ENCODE measurements around the gene GHDC. TPM values are rescaled to one million over a fixed set of nuclear protein-coding genes. Genes with fewer than 3 reads are reported as not detected.

GHDC gene
- total and polyA plus RNA-seq, 2 donors (not counting 3 experiments of a cell fraction or from before 2014, with no cell fraction given), result 9.8 to 11.2 TPM

- BruUV-seq (replicated peaks), result no TSS peak
- FAIRE-seq, result peak; percentile 90
- H3K27me3 ChIP-seq (ENCODE audit: control insufficient read depth in 2 of 2, insufficient read depth in 2 of 2, low read length in 2 of 2), result peaks cover 9 to 13% of the 10 kb centered on the region in 2 experiments
These were observed 13.1 kb downstream of the GHDC start, which contains the start of gene KCNH4 for GRCh38 chr17:42180922-42181850. TSS of gene KCNH4 (minus strand) at chr17:42181142. CDS start at chr17:42180945, 197 bp downstream.

More at GRCh38 chr17:42180922-42181850, 13.1 kb downstream of the GHDC start, which contains the start of gene KCNH4:
- TF ChIP-seq FOS (IDR thresholded peaks at IDR 0.05; ENCODE audit: borderline replicate concordance, insufficient read depth, low read length) (no peak), CTCF (IDR thresholded peaks at IDR 0.05; ENCODE audit: extremely low read depth in 1 of 2, insufficient read depth in 1 of 2, low read depth in 1 of 2, low read length in 2 of 2) (peak; percentile 59 to 60), EZH2 (IDR thresholded peaks at IDR 0.05; ENCODE audit: borderline replicate concordance, low read depth, low read length, severe bottlenecking) (no peak), JUN (IDR thresholded peaks at IDR 0.05; ENCODE audit: borderline replicate concordance, insufficient read depth, insufficient read length, low read depth) (no peak), MAX (IDR thresholded peaks at IDR 0.05; ENCODE audit: insufficient read depth, insufficient read length) (peak; percentile 91), POLR2AphosphoS5 (IDR thresholded peaks at IDR 0.05; ENCODE audit: insufficient read depth, low read depth, low read length) (no peak), POLR2A (IDR thresholded peaks at IDR 0.05; ENCODE audit: low read depth, low read length) (no peak), MYC (IDR thresholded peaks at IDR 0.05; ENCODE audit: low read depth, low read length) (no peak)
- H3K27ac ChIP-seq (ENCODE audit: insufficient read depth, low read depth, low read length), result no peak within 1 kb of the TSS
- POLR2A ChIA-PET, result interaction anchor here (1.1 kb wide), 1 partner anchor 27 kb away, joined by 4 read pairs; no protein-coding TSS in a partner anchor
- peak within 1 kb of the TSS; percentile 6 for H3K4me2 ChIP-seq (ENCODE audit: insufficient read depth, low read length)
- H3K36me3 ChIP-seq (ENCODE audit: control insufficient read depth in 2 of 2, extremely low read depth in 1 of 2, insufficient read depth in 2 of 2, low read length in 2 of 2), result no peaks in the 10 kb centered on the region
- CTCF ChIA-PET, result interaction anchor here (0.6 to 5.6 kb wide), 31 partner anchors 12 to 313 kb away, joined by 3 to 52 read pairs (median 4); partner anchors contain the start of gene KAT2A
- H3K79me2 ChIP-seq (ENCODE audit: control insufficient read depth, insufficient read depth, low read length), result no peaks in the 10 kb centered on the region
- H3K4me3 ChIP-seq (replicated peaks in 1 of 3; ENCODE audit: insufficient read depth in 1 of 3, low read depth in 1 of 3, low read length in 3 of 3), result peak within 1 kb of the TSS in 2 of 3 experiments; percentile 1 to 26
- H4K20me1 ChIP-seq (replicated peaks; ENCODE audit: control insufficient read depth, extremely low read depth, insufficient read depth, low read length), result no peaks in the 10 kb centered on the region
- peak; percentile 61 for DNase-seq (ENCODE audit: low read depth, low spot score)
- no peak within 1 kb of the TSS for H3K9ac ChIP-seq (replicated peaks; ENCODE audit: extremely low read depth, insufficient read depth, low read length)
- intact Hi-C loops (cut with micrococcal nuclease) (loop anchor here (1.0 to 5.0 kb wide), 4 partner anchors 60 to 218 kb away; partner anchors contain the start of gene KAT2A), dilution Hi-C loops (cut with MboI; ENCODE audit: extremely low pct_ligation_motif_present, low sequenced_read_pairs) (no loop called here)
- no peak within 1 kb of the TSS for H2AFZ ChIP-seq (ENCODE audit: low read depth, low read length)
- no peaks in the 10 kb centered on the region for H3K9me3 ChIP-seq (replicated peaks; ENCODE audit: control insufficient read depth, insufficient read depth, low read length)
- peaks cover 14% of the 10 kb centered on the region for H3K4me1 ChIP-seq (ENCODE audit: control insufficient read depth, extremely low read depth, insufficient read depth, low read length)
- no peaks in the 10 kb centered on the region for H3K9me1 ChIP-seq (replicated peaks; ENCODE audit: control insufficient read depth, extremely low read depth, insufficient read depth, low read length)

Measured in endothelial cell of umbilical vein (primary cell).